GM10248 (cell line): ENCODE measurements around the gene HPSE2.

Experiments used
- CTCF ChIA-PET: fragments of 300-600 bp; sonication (Branson Sonifier 250); formaldehyde crosslinking; extraction: SDS; loops from one replicate; lab custom pipeline; 2021; ENCODE audit warnings: antibody characterized with exemption; lab: Yijun Ruan, JAX
- POLR2A ChIA-PET: fragments of 350-650 bp; sonication (Branson Sonifier 250); formaldehyde crosslinking; extraction: SDS; loops from one replicate; lab custom pipeline; 2020; ENCODE audit warnings: antibody characterized with exemption; lab: Yijun Ruan, JAX
- DNase-seq: peaks from one replicate; pipeline ENCODE4 v3.0.0; 2012; ENCODE audit errors: extremely low spot score
- TF ChIP-seq, protein P1 (sequence below): IDR thresholded peaks from 2 replicates; pipeline ENCODE4 v1.5.1; 2012; ENCODE audit warnings: mild to moderate bottlenecking, low read depth; ENCODE audit errors: extremely low read depth, missing control alignments, control extremely low read depth

HPSE2 gene

DNA sequence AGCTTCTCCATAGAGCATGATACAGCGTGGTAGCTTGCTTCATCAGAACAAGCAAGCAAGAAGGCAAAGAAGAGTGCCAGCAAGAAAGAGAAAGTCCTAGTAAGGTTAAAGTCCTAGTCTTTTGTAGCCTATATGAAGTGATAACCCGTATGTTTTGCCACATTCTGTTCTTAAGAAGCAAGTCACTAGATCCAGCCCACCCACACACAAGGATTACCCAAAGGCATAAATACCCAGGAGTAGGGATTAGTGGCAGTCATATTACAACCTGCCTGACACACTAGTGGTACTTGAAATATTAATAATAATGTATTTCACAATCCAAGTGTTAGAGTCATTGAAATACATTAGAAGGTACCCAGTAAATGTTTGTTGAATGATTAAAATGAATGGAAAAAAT, 285.5 kb downstream of the HPSE2 start:
- ChIA-PET CTCF (no interaction called here), POLR2A (no interaction called here)
- DNase-seq = no peak
- TF ChIP-seq, protein P1, sequence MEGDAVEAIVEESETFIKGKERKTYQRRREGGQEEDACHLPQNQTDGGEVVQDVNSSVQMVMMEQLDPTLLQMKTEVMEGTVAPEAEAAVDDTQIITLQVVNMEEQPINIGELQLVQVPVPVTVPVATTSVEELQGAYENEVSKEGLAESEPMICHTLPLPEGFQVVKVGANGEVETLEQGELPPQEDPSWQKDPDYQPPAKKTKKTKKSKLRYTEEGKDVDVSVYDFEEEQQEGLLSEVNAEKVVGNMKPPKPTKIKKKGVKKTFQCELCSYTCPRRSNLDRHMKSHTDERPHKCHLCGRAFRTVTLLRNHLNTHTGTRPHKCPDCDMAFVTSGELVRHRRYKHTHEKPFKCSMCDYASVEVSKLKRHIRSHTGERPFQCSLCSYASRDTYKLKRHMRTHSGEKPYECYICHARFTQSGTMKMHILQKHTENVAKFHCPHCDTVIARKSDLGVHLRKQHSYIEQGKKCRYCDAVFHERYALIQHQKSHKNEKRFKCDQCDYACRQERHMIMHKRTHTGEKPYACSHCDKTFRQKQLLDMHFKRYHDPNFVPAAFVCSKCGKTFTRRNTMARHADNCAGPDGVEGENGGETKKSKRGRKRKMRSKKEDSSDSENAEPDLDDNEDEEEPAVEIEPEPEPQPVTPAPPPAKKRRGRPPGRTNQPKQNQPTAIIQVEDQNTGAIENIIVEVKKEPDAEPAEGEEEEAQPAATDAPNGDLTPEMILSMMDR = no peak

DNA sequence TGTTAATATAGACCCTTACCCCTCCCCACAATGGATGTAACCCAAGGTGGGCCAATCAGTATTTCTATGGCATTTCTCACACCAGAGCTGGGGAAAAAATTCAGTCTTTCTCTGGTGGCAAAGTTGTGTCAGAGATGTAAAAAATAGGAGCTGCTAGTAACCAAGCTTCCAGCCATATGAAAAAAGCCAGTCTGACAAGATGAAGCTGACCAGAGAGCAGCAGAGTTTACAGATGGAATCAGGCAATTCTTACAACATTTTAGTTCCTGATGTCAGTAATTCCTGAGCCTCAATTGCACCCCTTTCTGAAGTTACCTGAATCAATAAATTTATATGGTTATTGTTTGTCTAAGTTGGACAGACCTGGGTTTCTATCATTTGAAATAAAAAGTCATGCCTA, 286.3 kb downstream of the HPSE2 start:
- DNase-seq = no peak
- ChIA-PET CTCF (no interaction called here), POLR2A (no interaction called here)

DNA sequence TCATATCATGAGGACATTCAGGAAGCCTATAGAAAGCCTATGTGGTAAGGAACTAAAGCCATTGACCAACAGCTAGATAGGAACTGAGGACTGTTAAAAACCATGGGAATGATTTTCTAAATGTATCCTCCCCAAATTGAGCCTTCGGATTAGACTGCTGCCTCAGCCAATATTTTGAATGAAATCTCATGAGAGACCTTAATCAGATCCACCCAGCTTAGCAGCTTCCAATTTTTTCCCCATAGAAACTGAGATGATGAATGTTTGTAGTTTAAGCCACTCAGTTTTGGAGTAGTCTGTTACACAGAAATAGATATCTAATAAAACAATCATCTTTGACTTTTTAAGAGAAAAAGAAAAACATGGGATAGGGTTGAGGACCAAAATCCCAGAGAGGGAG, 292.0 kb downstream of the HPSE2 start:
- DNase-seq = no peak
- POLR2A ChIA-PET = no interaction called here
- TF ChIP-seq, protein P1 = no peak
- CTCF ChIA-PET = interaction anchor here (1.2 to 1.7 kb wide), 3 partner anchors 9 to 26 kb away, joined by 3 to 11 read pairs (median 4); no protein-coding TSS in a partner anchor

More for the DNA sequence above, 286.3 kb downstream of the HPSE2 start:
- TF ChIP-seq, protein P1 = no peak

DNA sequence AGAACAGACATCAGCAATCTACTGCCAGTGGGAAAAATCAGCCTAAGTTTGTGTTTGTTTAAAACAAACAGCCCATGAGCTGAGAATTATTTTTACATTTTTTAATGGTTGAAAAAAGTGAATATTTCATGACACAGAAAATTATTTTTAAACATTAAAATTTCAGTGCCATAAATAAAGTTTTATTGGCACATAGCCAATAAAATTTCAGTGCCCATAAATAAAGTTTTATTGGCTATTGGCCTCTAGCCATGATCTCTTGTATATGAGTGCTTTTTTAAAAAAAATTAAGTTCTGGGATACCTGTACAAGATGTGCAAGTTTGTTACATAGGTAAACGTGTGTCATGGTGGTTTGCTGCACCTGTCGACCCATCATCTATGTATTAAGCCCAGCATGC, 305.9 kb downstream of the HPSE2 start:
- ChIA-PET POLR2A (no interaction called here), CTCF (no interaction called here)
- TF ChIP-seq, protein P1 = no peak
- DNase-seq = no peak

DNA sequence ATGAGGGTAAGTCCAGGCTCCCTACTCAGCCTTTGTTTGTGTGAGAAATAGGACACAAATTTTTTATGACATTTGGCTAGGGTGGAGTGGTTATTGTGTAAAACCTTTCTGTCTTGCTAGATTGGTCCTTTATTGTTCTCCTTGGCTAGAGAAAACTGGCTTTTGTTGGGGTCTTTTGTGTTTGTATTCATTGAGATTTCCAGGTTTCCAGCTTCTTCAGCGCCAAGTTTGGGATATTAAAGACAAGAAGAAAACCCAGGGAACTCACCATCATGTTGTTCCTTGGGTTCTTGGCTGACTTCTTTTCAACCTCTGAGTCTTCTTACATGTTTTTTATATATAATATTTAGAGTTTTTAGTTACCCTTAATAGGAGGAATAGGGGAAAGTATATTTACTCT, 310.0 kb downstream of the HPSE2 start:
- POLR2A ChIA-PET = no interaction called here
- CTCF ChIA-PET = no interaction called here
- TF ChIP-seq, protein P1 = no peak
- DNase-seq = no peak

DNA sequence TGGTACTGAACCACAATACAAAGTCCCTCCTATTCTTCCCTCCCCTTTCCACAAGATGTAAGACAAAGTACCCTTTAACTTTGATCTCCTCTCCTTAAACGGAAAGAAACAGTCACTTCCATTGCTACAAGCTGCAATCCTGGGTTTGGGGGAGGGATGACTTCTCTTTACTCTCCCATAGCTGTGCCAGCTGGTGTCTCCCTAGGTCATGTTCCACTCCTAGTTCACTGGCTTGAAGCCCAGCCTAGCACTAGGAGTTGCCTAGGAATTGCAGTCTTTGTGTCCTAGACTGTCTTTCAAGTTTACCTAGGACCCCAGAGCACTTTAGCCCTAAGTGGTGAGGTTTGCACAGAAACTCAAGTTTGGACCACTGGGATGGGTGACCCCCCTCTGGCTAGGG, 311.1 kb downstream of the HPSE2 start:
- TF ChIP-seq, protein P1 = no peak
- DNase-seq = no peak
- CTCF ChIA-PET = no interaction called here
- POLR2A ChIA-PET = no interaction called here
